ENCODE data around the gene ATR. TPM values are rescaled to one million over a fixed set of nuclear protein-coding genes. Genes with fewer than 3 reads are reported as not detected.
"Not testable (repeated sequence)": the region's sequence is repeated elsewhere in the genome, so short reads cannot be mapped to it uniquely, and the experiment has no call there.

Gene ATR
- total RNA-seq, 2 experiments from 2014 or later = 29.0 to 29.5 TPM

DNA sequence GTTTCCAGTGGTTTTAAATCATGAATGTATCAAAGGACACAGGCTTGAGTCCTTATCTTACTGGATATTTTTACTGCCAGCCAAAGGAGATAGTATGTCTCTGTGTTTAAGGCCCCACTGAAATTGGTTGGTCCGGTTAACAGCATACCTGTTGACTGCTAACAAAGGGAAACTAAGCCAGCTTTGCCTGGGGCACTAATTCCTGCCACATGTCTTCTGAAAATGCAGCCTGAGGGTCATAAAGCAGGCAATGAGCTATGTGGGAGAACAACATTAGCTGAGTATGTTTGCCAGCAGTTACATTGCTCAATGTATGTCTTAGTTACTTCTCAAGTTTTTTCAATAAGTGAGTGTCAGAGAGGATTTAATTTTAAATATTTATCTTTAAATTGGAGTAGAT lies 30.1 kb upstream of the ATR start:
- ATAC-seq (ENCODE audit: poor library complexity) (no peak), DNase-seq (no peak)
- no peaks in the 10 kb centered on the region for H3K4me1 Mint-ChIP-seq (ENCODE audit: low read depth)
- no peak overlapping the region for H3K27ac ChIP-seq (ENCODE audit: low read depth in 1 of 2, low read length in 2 of 2)
- H3K36me3 ChIP-seq (ENCODE audit: insufficient read depth, low read length) = no peaks in the 10 kb centered on the region
- H3K27me3 Mint-ChIP-seq = no peaks in the 10 kb centered on the region
- H3K27me3 ChIP-seq (ENCODE audit: control insufficient read depth in 1 of 2, insufficient read depth in 2 of 2, low read length in 2 of 2) = no peaks in the 10 kb centered on the region
- H3K27ac Mint-ChIP-seq = no peak overlapping the region
- no peak overlapping the region for H3K4me3 ChIP-seq (ENCODE audit: low read length)
- ChIA-PET POLR2A (no interaction called here), CTCF (no interaction called here)
- intact Hi-C loops (cut with DNase I, micrococcal nuclease) = no loop called here
- no peaks in the 10 kb centered on the region for H3K9me3 Mint-ChIP-seq
- TF ChIP-seq, protein P1, sequence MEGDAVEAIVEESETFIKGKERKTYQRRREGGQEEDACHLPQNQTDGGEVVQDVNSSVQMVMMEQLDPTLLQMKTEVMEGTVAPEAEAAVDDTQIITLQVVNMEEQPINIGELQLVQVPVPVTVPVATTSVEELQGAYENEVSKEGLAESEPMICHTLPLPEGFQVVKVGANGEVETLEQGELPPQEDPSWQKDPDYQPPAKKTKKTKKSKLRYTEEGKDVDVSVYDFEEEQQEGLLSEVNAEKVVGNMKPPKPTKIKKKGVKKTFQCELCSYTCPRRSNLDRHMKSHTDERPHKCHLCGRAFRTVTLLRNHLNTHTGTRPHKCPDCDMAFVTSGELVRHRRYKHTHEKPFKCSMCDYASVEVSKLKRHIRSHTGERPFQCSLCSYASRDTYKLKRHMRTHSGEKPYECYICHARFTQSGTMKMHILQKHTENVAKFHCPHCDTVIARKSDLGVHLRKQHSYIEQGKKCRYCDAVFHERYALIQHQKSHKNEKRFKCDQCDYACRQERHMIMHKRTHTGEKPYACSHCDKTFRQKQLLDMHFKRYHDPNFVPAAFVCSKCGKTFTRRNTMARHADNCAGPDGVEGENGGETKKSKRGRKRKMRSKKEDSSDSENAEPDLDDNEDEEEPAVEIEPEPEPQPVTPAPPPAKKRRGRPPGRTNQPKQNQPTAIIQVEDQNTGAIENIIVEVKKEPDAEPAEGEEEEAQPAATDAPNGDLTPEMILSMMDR (IDR thresholded peaks at IDR 0.05) = no peak
- no peaks in the 10 kb centered on the region for H3K36me3 Mint-ChIP-seq (ENCODE audit: low read depth)
- H3K9me3 ChIP-seq (ENCODE audit: control insufficient read depth in 1 of 2, insufficient read depth in 1 of 2, low read length in 2 of 2) = no peaks in the 10 kb centered on the region
- H3K4me1 ChIP-seq (ENCODE audit: insufficient read depth, low read length) = no peaks in the 10 kb centered on the region
- no peak overlapping the region for H3K4me3 Mint-ChIP-seq

DNA sequence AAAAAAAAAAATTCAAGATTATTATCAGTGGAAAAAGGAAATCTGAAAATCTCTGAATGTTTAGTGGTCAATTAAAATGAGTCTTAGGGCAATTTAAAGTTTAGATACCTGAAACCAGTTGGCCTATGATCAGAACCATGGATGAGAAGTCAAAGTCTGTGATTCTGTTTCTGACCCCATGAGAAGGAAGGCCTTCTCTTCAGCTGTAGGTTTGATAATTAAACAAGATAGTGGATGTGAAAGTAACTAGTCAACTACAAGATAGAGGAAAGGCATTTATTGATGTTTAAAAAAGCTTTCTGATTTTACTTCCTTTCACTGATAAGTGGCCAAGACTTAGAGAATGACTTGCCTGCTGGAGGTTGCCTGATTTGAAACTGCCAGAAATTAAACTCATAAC lies 26.4 kb upstream of the ATR start:
- H3K4me1 Mint-ChIP-seq (ENCODE audit: low read depth) = no peaks in the 10 kb centered on the region
- H3K27ac Mint-ChIP-seq = no peak overlapping the region

GRCh38 chr3:142603386-142603705 lies 24.8 kb upstream of the ATR start:
- H3K36me3 Mint-ChIP-seq (ENCODE audit: low read depth); H3K36me3 ChIP-seq (ENCODE audit: insufficient read depth, low read length); H3K4me3 Mint-ChIP-seq; H3K27ac Mint-ChIP-seq; H3K27ac ChIP-seq (ENCODE audit: low read depth in 1 of 2, low read length in 2 of 2); H3K4me3 ChIP-seq (ENCODE audit: low read length); H3K4me1 Mint-ChIP-seq (ENCODE audit: low read depth); H3K27me3 Mint-ChIP-seq; H3K9me3 Mint-ChIP-seq; DNase-seq; ATAC-seq (ENCODE audit: poor library complexity); POLR2A ChIA-PET; H3K9me3 ChIP-seq (ENCODE audit: control insufficient read depth in 1 of 2, insufficient read depth in 1 of 2, low read length in 2 of 2); intact Hi-C loops (cut with DNase I, micrococcal nuclease); H3K4me1 ChIP-seq (ENCODE audit: insufficient read depth, low read length); H3K27me3 ChIP-seq (ENCODE audit: control insufficient read depth in 1 of 2, insufficient read depth in 2 of 2, low read length in 2 of 2); CTCF ChIA-PET: not testable (repeated sequence)

More for the DNA sequence above, 26.4 kb upstream of the ATR start:
- Histone ChIP-seq H3K27me3 (ENCODE audit: control insufficient read depth in 1 of 2, insufficient read depth in 2 of 2, low read length in 2 of 2) (no peaks in the 10 kb centered on the region), H3K4me3 (ENCODE audit: low read length) (no peak overlapping the region), H3K4me1 (ENCODE audit: insufficient read depth, low read length) (no peaks in the 10 kb centered on the region), H3K36me3 (ENCODE audit: insufficient read depth, low read length) (no peaks in the 10 kb centered on the region), H3K27ac (ENCODE audit: low read depth in 1 of 2, low read length in 2 of 2) (no peak overlapping the region), H3K9me3 (ENCODE audit: control insufficient read depth in 1 of 2, insufficient read depth in 1 of 2, low read length in 2 of 2) (no peaks in the 10 kb centered on the region)
- H3K4me3 Mint-ChIP-seq = no peak overlapping the region
- H3K9me3 Mint-ChIP-seq = no peaks in the 10 kb centered on the region
- CTCF ChIA-PET = interaction anchor here (0.7 kb wide), 1 partner anchor 480 kb away, joined by 3 read pairs; no protein-coding TSS in a partner anchor
- no peak for DNase-seq
- no peak for ATAC-seq (ENCODE audit: poor library complexity)
- TF ChIP-seq, protein P1 (IDR thresholded peaks at IDR 0.05) = no peak
- intact Hi-C loops (cut with DNase I, micrococcal nuclease) = no loop called here
- no peaks in the 10 kb centered on the region for H3K36me3 Mint-ChIP-seq (ENCODE audit: low read depth)
- no peaks in the 10 kb centered on the region for H3K27me3 Mint-ChIP-seq
- POLR2A ChIA-PET = no interaction called here

DNA sequence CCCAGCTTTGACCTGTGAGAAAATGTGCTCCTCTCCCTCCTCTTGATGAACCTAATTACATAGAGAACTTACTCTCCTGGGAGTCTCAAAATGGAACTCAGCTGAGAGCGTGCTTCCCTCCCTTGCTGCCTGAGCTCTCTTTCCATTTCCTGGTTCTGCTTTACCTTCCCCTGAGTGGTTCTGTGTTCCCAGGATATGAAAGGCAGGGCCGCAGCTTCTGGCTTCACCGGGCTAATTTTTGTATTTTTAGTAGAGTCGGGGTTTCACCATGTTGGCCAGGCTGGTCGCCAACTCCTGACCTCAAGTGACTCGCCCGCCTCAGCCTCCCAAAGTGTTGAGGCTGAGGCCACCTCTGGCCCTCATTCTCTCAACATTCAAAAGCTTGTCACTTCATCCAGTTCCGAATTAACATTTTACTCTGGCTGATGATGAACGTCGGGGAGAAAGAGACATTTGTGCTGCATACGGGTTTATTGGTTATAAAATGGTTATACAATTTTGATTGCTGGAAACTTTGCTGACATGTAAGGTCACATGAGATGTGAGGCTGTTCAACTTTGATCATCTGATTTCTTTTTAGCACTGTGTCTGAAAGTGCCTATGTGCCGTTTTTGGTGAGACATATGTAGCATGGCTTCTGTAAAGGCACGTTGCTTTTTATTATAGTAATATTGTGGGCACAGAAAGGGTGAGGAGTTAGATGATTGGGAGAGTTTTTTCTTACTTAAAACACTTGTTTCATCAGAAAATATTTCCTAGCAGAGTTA lies 24.3 kb upstream of the ATR start:
- H3K27ac ChIP-seq (ENCODE audit: low read depth in 1 of 2, low read length in 2 of 2) = no peak overlapping the region
- DNase-seq (no peak), ATAC-seq (ENCODE audit: poor library complexity) (no peak)
- H3K36me3 ChIP-seq (ENCODE audit: insufficient read depth, low read length) = no peaks in the 10 kb centered on the region
- H3K27me3 ChIP-seq (ENCODE audit: control insufficient read depth in 1 of 2, insufficient read depth in 2 of 2, low read length in 2 of 2) = no peaks in the 10 kb centered on the region
- H3K4me1 ChIP-seq (ENCODE audit: insufficient read depth, low read length) = no peaks in the 10 kb centered on the region
- no peaks in the 10 kb centered on the region for H3K9me3 Mint-ChIP-seq
- H3K4me1 Mint-ChIP-seq (ENCODE audit: low read depth) = peaks cover 3% of the 10 kb centered on the region
- no peaks in the 10 kb centered on the region for H3K9me3 ChIP-seq (ENCODE audit: control insufficient read depth in 1 of 2, insufficient read depth in 1 of 2, low read length in 2 of 2)
- TF ChIP-seq, protein P1 (IDR thresholded peaks at IDR 0.05) = no peak
- H3K27me3 Mint-ChIP-seq = no peaks in the 10 kb centered on the region
- H3K4me3 Mint-ChIP-seq = no peak overlapping the region
- intact Hi-C loops (cut with DNase I, micrococcal nuclease) = no loop called here
- H3K27ac Mint-ChIP-seq = no peak overlapping the region
- H3K36me3 Mint-ChIP-seq (ENCODE audit: low read depth) = no peaks in the 10 kb centered on the region
- H3K4me3 ChIP-seq (ENCODE audit: low read length) = no peak overlapping the region
- ChIA-PET POLR2A (interaction anchor here (0.8 kb wide), 1 partner anchor 8 kb away, joined by 4 read pairs; no protein-coding TSS in a partner anchor), CTCF (no interaction called here)
